AG04450 (cell line): ENCODE measurements around the gene KCNN3. TPM values are rescaled to one million over a fixed set of nuclear protein-coding genes. Genes with fewer than 3 reads are reported as not detected.
"Not testable (repeated sequence)": the region's sequence is repeated elsewhere in the genome, so short reads cannot be mapped to it uniquely, and the experiment has no call there.

Source experiments
- CTCF ChIA-PET: fragments of 300-600, 350-600 bp; formaldehyde crosslinking; extraction: SDS; loops from one replicate; lab custom pipeline; 2022; ENCODE audit warnings: antibody characterized with exemption, inconsistent platforms; lab: Charles Lee
- POLR2A ChIA-PET: fragments of 350-600 bp; formaldehyde crosslinking; extraction: SDS; loops from one replicate; lab custom pipeline; 2021; ENCODE audit warnings: antibody characterized with exemption, inconsistent platforms; lab: Yijun Ruan, JAX
- DNase-seq: peaks from one replicate; pipeline ENCODE4 v3.0.0-alpha.2; 2011; ENCODE audit warnings: low read depth, low spot score
- H3K27ac ChIP-seq: one replicate; pipeline ENCODE4 v1.5.1; 2012; ENCODE audit warnings: low read depth, low read length, control low read depth
- H3K27me3 ChIP-seq: one replicate; pipeline ENCODE4 v1.6.0; 2012; ENCODE audit warnings: low read length; ENCODE audit not compliant: control insufficient read depth, insufficient read depth
- H3K4me3 ChIP-seq: 2 replicates; pipeline ENCODE4 v1.5.1; 2011; ENCODE audit warnings: mild to moderate bottlenecking, low read depth, low read length, control low read depth
- H3K9me3 ChIP-seq: 2 replicates; pipeline ENCODE4 v1.5.1; 2012; ENCODE audit warnings: low read length; ENCODE audit not compliant: control insufficient read depth, insufficient read depth
- polyA plus RNA-seq: library from polyadenylated mRNA; depleted of rRNA; stranded (reverse); fragments of >200 nt; gene quantifications from 2 replicates; pipeline ENCODE4 v1.2.3, GENCODE V29; 2011
- TF ChIP-seq, protein P1 (sequence below): IDR thresholded peaks from 2 replicates; pipeline ENCODE4 v1.5.1; 2011; ENCODE audit warnings: low read depth, low read length, control low read depth, inconsistent platforms

KCNN3 gene
- polyA plus RNA-seq, 1 experiment, result 0.09 TPM

DNA sequence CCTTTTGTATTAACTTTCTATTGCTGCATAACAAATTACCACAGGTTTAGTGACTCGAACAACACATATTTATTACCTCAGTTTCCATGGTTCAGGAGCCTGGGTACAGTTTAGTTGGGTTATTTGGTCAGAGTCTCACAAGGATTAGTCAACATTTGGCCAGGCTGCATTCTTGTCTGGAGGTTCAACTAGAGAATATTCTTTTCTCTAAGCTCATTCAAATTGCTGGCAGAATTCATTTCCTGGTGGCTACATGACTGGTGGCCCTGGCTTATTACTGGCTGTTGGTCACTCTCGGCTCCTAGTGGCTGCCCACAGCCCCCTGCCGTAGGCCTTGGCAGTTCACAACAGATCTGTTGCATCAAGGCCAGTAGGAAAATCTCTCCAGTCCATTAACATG, 181.0 kb downstream of the KCNN3 start:
- POLR2A ChIA-PET, result no interaction called here
- TF ChIP-seq, protein P1, sequence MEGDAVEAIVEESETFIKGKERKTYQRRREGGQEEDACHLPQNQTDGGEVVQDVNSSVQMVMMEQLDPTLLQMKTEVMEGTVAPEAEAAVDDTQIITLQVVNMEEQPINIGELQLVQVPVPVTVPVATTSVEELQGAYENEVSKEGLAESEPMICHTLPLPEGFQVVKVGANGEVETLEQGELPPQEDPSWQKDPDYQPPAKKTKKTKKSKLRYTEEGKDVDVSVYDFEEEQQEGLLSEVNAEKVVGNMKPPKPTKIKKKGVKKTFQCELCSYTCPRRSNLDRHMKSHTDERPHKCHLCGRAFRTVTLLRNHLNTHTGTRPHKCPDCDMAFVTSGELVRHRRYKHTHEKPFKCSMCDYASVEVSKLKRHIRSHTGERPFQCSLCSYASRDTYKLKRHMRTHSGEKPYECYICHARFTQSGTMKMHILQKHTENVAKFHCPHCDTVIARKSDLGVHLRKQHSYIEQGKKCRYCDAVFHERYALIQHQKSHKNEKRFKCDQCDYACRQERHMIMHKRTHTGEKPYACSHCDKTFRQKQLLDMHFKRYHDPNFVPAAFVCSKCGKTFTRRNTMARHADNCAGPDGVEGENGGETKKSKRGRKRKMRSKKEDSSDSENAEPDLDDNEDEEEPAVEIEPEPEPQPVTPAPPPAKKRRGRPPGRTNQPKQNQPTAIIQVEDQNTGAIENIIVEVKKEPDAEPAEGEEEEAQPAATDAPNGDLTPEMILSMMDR, result no peak
- CTCF ChIA-PET, result interaction anchor here (0.6 to 0.7 kb wide), 2 partner anchors 111 to 243 kb away, joined by 3 to 4 read pairs; no protein-coding TSS in a partner anchor
- DNase-seq, result no peak
- Histone ChIP-seq H3K27me3 (no peaks in the 10 kb centered on the region), H3K27ac (no peak overlapping the region), H3K4me3 (no peak overlapping the region), H3K9me3 (no peaks in the 10 kb centered on the region)

DNA sequence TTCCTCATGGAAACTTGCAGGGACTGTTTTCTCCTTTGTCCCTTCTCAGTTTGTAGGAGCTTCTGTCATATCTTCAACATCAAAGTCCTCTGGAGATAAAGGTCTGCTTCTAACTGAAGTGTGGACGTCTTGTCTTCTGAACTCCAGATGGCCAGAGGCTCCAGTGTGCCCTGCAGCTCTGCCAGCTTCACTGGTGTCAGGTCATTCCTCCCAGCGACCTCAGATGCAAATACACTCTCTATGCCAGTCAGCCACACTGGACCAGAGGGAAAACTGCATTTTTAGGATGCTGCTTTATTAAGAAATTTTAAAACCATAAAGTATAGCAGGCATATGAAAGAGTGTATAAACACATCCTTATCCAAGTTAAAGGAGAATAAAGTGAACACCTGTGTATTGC, 183.6 kb downstream of the KCNN3 start:
- Histone ChIP-seq H3K27me3 (peaks cover 6% of the 10 kb centered on the region), H3K27ac (no peak overlapping the region), H3K4me3 (no peak overlapping the region), H3K9me3 (no peaks in the 10 kb centered on the region)
- CTCF ChIA-PET, result interaction anchor here (0.9 to 1.6 kb wide), 3 partner anchors 17 to 192 kb away, joined by 3 to 5 read pairs (median 3); no protein-coding TSS in a partner anchor
- TF ChIP-seq, protein P1, result no peak
- POLR2A ChIA-PET, result no interaction called here
- DNase-seq, result no peak

DNA sequence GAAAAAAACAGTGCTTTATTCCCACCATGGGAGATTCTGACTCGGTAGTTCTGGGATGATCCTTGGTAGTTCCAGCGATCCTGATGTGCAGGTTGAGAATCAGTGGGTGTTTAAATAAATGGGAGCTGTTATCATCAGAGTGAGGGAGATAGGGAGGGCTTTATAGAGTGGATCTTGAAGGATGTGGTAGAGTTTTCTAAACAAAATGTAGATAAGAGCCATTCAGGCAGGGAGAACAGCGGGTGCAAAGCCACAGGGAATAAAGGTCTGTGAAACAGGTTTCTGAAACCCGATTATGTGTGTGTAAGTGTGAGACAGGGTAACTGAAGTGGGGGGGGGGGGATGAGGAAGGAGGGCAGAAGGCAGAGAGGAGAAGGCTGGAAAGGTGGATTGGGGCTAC, 186.3 kb downstream of the KCNN3 start:
- Histone ChIP-seq H3K9me3 (no peaks in the 10 kb centered on the region), H3K4me3 (no peak overlapping the region), H3K27me3 (peaks cover 6% of the 10 kb centered on the region), H3K27ac (no peak overlapping the region)
- ChIA-PET CTCF (no interaction called here), POLR2A (no interaction called here)
- TF ChIP-seq, protein P1, result no peak
- no peak for DNase-seq

DNA sequence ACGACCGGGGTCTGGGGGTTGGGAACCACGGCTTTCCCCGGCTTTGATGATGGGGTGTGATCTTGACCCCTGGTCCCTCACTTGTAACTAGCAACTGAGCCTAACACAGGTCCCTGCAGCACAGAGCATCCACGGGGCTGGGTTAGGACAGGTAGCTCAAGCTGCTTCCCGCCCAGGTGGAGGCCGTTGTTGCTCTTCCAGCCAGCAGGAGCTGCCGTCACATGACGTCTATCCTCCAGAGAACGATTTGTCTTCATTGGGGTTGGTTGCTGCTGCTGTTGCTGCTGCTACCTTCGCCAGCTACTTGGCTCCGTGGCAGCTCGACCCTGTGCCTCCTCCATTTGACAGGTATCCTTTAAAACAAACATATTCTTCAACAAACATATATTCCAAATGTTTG, 187.8 kb downstream of the KCNN3 start:
- TF ChIP-seq, protein P1, result no peak
- Histone ChIP-seq H3K4me3 (no peak overlapping the region), H3K27me3 (peaks cover 6% of the 10 kb centered on the region), H3K27ac (no peak overlapping the region), H3K9me3 (no peaks in the 10 kb centered on the region)
- ChIA-PET POLR2A (no interaction called here), CTCF (no interaction called here)
- no peak for DNase-seq

DNA sequence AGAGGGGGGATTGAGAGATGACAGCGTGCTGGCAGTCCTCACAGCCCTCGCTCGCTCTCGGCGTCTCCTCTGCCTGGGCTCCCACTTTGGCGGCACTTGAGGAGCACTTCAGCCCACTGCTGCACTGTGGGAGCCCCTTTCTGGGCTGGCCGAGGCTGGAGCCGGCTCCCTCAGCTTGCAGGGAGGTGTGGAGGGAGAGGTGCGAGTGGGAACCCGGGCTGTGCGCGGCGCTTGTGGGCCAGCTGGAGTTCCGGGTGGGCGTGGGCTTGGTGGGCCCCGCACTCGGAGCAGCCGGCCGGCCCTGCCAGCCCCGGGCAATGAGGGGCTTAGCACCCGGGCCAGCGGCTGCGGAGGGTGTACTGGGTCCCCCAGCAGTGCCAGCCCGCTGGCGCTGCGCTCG, 192.2 kb downstream of the KCNN3 start:
- H3K27ac ChIP-seq, H3K27me3 ChIP-seq, H3K9me3 ChIP-seq, POLR2A ChIA-PET, DNase-seq, H3K4me3 ChIP-seq, CTCF ChIA-PET: not testable (repeated sequence)

DNA sequence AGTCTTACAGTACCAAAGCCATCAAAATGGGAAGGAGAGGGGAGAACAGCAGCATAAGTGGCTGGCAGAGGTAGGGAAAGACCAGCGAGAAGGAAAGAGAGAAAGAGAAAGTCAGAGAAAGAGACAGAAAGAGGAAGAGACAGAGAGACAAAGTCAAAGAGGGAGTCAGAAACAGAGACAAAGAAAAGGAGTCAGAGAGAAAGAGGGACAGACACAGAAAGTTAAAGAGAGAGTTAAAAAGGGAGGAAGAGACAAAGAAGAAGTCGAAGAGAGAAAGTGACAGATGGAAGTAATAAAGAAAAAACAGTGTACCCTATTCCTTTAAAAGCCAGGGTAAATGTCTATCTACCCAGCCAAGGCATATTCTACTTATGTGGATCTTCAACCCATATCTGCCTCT, 193.2 kb downstream of the KCNN3 start:
- H3K4me3 ChIP-seq, H3K27me3 ChIP-seq, CTCF ChIA-PET, H3K9me3 ChIP-seq, POLR2A ChIA-PET, H3K27ac ChIP-seq, DNase-seq: not testable (repeated sequence)

DNA sequence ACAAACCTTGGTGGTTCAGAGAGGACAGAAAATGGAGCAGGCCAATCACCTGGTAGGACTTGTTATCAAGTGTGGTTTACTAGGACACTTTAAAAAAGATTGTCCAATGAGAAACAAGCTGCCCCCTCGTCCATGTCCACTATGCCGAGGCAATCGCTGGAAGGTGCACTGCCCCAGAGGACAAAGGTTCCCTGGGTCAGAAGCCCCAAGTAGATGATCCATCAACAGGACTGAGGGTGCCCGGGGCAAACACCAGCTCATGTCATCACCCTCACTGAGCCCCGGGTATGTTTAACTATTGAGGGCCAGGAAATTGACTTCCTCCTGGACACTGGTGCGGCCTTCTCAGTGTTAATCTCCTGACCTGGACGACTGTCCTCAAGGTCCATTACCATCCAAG, 195.6 kb downstream of the KCNN3 start:
- CTCF ChIA-PET, H3K27me3 ChIP-seq, POLR2A ChIA-PET, H3K4me3 ChIP-seq, DNase-seq, H3K27ac ChIP-seq, H3K9me3 ChIP-seq: not testable (repeated sequence)

DNA sequence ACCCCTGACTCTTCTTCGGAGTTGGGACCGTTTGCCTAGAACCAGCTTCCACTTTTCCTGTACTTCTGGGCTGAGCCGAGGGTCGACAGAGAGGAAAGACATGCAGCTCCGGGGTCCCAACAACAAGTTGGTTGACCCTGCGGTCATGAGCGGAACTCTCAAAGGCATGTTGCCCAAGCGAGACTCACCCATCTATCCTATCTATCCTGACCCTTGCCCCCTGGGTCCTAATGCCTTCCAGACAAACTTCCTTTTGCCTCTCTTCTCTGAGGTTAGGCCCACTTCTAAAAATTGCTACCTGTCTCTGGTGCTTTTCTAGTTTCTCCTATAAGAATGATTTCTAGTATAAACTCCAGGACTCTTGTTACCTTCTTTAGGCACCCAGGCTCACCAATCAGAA, 197.8 kb downstream of the KCNN3 start:
- H3K4me3 ChIP-seq, H3K27me3 ChIP-seq, DNase-seq, H3K27ac ChIP-seq, H3K9me3 ChIP-seq, POLR2A ChIA-PET: not testable (repeated sequence)
- CTCF ChIA-PET, result interaction anchor here (1.1 to 1.2 kb wide), 2 partner anchors 206 to 272 kb away, joined by 3 read pairs; no protein-coding TSS in a partner anchor

DNA sequence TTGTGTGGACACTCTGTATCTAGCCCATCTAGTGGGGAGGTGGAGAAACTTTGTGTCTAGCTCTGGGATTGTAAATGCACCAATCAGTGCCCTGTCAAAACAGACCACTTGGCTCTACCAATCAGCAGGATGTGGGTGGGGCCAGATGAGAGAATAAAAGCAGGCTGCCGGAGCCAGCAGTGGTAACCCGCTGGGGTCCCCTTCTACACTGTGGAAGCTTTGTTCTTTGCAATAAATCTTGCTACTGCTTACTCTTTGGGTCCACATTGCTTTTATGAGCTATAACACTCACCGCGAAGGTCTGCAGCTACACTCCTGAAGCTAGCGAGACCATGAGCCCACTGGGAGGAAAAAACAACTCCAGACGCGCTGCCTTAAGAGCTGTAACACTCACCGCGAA, 198.7 kb downstream of the KCNN3 start:
- DNase-seq, POLR2A ChIA-PET, H3K27ac ChIP-seq, H3K9me3 ChIP-seq, H3K27me3 ChIP-seq, H3K4me3 ChIP-seq: not testable (repeated sequence)
- CTCF ChIA-PET, result interaction anchor here (1.1 kb wide), 1 partner anchor 273 kb away, joined by 3 read pairs; no protein-coding TSS in a partner anchor
